ENCODE data around the gene FMN1. TPM values are rescaled to one million over a fixed set of nuclear protein-coding genes. Genes with fewer than 3 reads are reported as not detected.

The FMN1 gene
- total RNA-seq, 1 experiment from 2014 or later, result 2.4 TPM

DNA sequence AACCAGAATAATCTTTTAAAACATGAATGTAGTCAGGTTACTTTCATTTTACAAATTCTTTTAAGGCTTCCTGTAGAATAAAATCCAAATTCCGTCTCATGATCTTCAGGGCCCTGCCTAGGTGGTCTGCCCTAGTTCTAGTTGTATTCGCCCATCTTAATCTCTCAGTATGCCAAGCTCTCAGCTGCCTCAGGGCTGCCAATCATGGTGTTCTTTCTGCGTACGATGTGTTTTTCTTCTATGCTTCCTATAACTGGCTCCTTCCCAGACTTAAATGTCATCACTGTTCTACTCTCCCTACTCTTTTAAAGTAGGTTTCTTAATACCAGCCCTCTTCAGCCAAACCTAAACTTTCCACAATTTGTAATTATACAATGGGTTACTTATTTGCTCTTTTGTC, 369.3 kb downstream of the FMN1 start:
- peak overlapping the region; percentile 95 for H3K27ac ChIP-seq (ENCODE audit: low read length)
- DNase-seq (no peak), ATAC-seq (no peak)
- H3K36me3 ChIP-seq (ENCODE audit: low read depth, low read length), result no peaks in the 10 kb centered on the region
- H3K9ac ChIP-seq (ENCODE audit: low read length), result peak overlapping the region; percentile 54
- no peaks in the 10 kb centered on the region for H4K20me1 ChIP-seq (ENCODE audit: low read length)
- H3K4me1 ChIP-seq (ENCODE audit: insufficient read depth, low read length), result peaks cover 71% of the 10 kb centered on the region
- no peaks in the 10 kb centered on the region for H3K9me3 ChIP-seq (ENCODE audit: low read length)
- intact Hi-C loops (cut with micrococcal nuclease), result loop anchor here (1.0 to 5.0 kb wide), 3 partner anchors 93 to 163 kb away; no protein-coding TSS in a partner anchor
- H3K9me2 ChIP-seq (replicated peaks; ENCODE audit: low read length), result no peaks in the 10 kb centered on the region
- BruUV-seq (replicated peaks), result TSS peak; percentile 87
- peak overlapping the region; percentile 64 for H3K4me2 ChIP-seq (ENCODE audit: low read length)
- H3K4me3 ChIP-seq (ENCODE audit: low read length), result peak overlapping the region; percentile 24; the same call in 1 of the 2 replicates
- ChIA-PET CTCF (interaction anchor here (0.5 to 1.1 kb wide), 3 partner anchors 159 to 176 kb away, joined by 3 read pairs; no protein-coding TSS in a partner anchor), POLR2A (ENCODE audit: unreplicated experiment) (interaction anchor here (0.6 to 0.7 kb wide), 2 partner anchors 49 to 217 kb away, joined by 3 read pairs; no protein-coding TSS in a partner anchor)
- TF ChIP-seq EZH2 (IDR thresholded peaks at IDR 0.05; ENCODE audit: low read length, unreplicated experiment), result no peak
- no peak for TF ChIP-seq EZH2phosphoT487 (IDR thresholded peaks at IDR 0.05; ENCODE audit: borderline replicate concordance, low read length)
- TF ChIP-seq, protein P1, sequence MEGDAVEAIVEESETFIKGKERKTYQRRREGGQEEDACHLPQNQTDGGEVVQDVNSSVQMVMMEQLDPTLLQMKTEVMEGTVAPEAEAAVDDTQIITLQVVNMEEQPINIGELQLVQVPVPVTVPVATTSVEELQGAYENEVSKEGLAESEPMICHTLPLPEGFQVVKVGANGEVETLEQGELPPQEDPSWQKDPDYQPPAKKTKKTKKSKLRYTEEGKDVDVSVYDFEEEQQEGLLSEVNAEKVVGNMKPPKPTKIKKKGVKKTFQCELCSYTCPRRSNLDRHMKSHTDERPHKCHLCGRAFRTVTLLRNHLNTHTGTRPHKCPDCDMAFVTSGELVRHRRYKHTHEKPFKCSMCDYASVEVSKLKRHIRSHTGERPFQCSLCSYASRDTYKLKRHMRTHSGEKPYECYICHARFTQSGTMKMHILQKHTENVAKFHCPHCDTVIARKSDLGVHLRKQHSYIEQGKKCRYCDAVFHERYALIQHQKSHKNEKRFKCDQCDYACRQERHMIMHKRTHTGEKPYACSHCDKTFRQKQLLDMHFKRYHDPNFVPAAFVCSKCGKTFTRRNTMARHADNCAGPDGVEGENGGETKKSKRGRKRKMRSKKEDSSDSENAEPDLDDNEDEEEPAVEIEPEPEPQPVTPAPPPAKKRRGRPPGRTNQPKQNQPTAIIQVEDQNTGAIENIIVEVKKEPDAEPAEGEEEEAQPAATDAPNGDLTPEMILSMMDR (conservative IDR thresholded peaks at IDR 0.05; ENCODE audit: low read depth, low read length), result no peak
- peaks cover 12% of the 10 kb centered on the region for H3F3A ChIP-seq (ENCODE audit: low read length, unreplicated experiment)
- 0 out of 2 replicates have a peak overlapping the region, but pooled peaks have one; percentile 2 for H2AFZ ChIP-seq (ENCODE audit: low read length)
- no peaks in the 10 kb centered on the region for H3K79me2 ChIP-seq (ENCODE audit: low read length)
- no peaks in the 10 kb centered on the region for H3K27me3 ChIP-seq (ENCODE audit: low read length)

DNA sequence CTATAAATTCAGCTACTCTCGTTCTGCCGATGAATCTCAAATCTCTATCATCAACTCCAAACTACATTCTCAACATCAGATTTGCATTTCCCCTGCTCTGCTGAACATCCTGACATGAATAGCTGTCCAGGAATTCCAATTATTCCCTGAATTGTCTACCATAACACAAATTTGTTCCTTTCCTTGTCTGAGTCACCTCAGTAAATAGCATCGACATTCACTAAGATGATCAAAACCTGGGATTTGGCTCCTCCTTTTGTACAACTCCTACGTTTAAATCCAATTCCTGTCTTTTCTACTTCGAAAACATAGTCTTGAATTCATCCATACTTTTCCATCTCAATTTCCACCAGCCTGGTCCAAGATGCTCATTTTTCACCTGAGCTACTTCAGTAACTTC, 369.7 kb downstream of the FMN1 start:
- 0 out of 2 replicates have a peak overlapping the region, but pooled peaks have one; percentile 2 for H2AFZ ChIP-seq (ENCODE audit: low read length)
- H3F3A ChIP-seq (ENCODE audit: low read length, unreplicated experiment), result peaks cover 11% of the 10 kb centered on the region
- no peaks in the 10 kb centered on the region for H3K79me2 ChIP-seq (ENCODE audit: low read length)
- no peak for TF ChIP-seq EZH2 (IDR thresholded peaks at IDR 0.05; ENCODE audit: low read length, unreplicated experiment)
- TF ChIP-seq, protein P1 (conservative IDR thresholded peaks at IDR 0.05; ENCODE audit: low read depth, low read length), result peak; percentile 44; the same call in 1 of the 2 replicates
- no peak for TF ChIP-seq EZH2phosphoT487 (IDR thresholded peaks at IDR 0.05; ENCODE audit: borderline replicate concordance, low read length)
- H4K20me1 ChIP-seq (ENCODE audit: low read length), result no peaks in the 10 kb centered on the region
- POLR2A ChIA-PET (ENCODE audit: unreplicated experiment), result interaction anchor here (0.6 to 0.7 kb wide), 2 partner anchors 49 to 218 kb away, joined by 3 read pairs; no protein-coding TSS in a partner anchor
- no peaks in the 10 kb centered on the region for H3K27me3 ChIP-seq (ENCODE audit: low read length)
- H3K4me1 ChIP-seq (ENCODE audit: insufficient read depth, low read length), result peaks cover 71% of the 10 kb centered on the region
- no peaks in the 10 kb centered on the region for H3K36me3 ChIP-seq (ENCODE audit: low read depth, low read length)
- CTCF ChIA-PET, result interaction anchor here (0.5 to 1.1 kb wide), 3 partner anchors 158 to 176 kb away, joined by 3 read pairs; no protein-coding TSS in a partner anchor
- peak overlapping the region; percentile 64 for H3K4me2 ChIP-seq (ENCODE audit: low read length)
- no TSS peak for BruUV-seq (replicated peaks)
- ATAC-seq (peak; percentile 74), DNase-seq (peak; percentile 97)
- H3K9me3 ChIP-seq (ENCODE audit: low read length), result no peaks in the 10 kb centered on the region
- H3K9me2 ChIP-seq (replicated peaks; ENCODE audit: low read length), result no peaks in the 10 kb centered on the region
- peak overlapping the region; percentile 24; the same call in 1 of the 2 replicates for H3K4me3 ChIP-seq (ENCODE audit: low read length)
- intact Hi-C loops (cut with micrococcal nuclease), result loop anchor here (1.0 to 5.0 kb wide), 3 partner anchors 92 to 162 kb away; no protein-coding TSS in a partner anchor
- peak overlapping the region; percentile 95 for H3K27ac ChIP-seq (ENCODE audit: low read length)
- H3K9ac ChIP-seq (ENCODE audit: low read length), result peak overlapping the region; percentile 54

DNA sequence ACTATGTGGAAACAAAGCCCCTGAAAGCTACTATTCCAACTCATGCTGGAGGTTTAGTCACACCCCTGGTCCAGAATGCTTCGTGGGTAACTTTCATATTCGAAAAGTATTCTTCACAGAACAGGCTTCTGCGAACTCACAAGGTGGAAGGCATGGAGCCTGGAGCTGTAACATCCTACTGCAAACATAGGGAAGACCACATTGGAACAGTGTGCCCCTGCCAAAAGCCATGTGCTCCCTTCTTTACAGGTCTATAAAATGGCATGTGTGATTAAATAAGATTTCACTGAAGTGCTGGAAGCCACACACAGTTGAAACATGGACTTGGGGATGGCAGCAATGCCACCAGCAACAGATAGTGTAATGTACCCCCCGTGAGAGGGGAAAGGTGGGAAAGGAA, 370.8 kb downstream of the FMN1 start:
- Histone ChIP-seq H4K20me1 (ENCODE audit: low read length) (no peaks in the 10 kb centered on the region), H3K27me3 (ENCODE audit: low read length) (no peaks in the 10 kb centered on the region), H3F3A (ENCODE audit: low read length, unreplicated experiment) (peaks cover under 1% of the 10 kb centered on the region), H3K27ac (ENCODE audit: low read length) (peak overlapping the region; percentile 95), H3K9ac (ENCODE audit: low read length) (peak overlapping the region; percentile 51; the same call in 1 of the 2 replicates), H3K9me2 (replicated peaks; ENCODE audit: low read length) (no peaks in the 10 kb centered on the region), H3K36me3 (ENCODE audit: low read depth, low read length) (no peaks in the 10 kb centered on the region), H3K4me3 (ENCODE audit: low read length) (no peak overlapping the region), H3K79me2 (ENCODE audit: low read length) (no peaks in the 10 kb centered on the region), H3K4me2 (ENCODE audit: low read length) (no peak overlapping the region), H2AFZ (ENCODE audit: low read length) (no peak overlapping the region), H3K9me3 (ENCODE audit: low read length) (no peaks in the 10 kb centered on the region), H3K4me1 (ENCODE audit: insufficient read depth, low read length) (peaks cover 70% of the 10 kb centered on the region)
- no peak for ATAC-seq
- BruUV-seq (replicated peaks), result no TSS peak
- CTCF ChIA-PET, result no interaction called here
- TF ChIP-seq, protein P1 (conservative IDR thresholded peaks at IDR 0.05; ENCODE audit: low read depth, low read length), result no peak
- TF ChIP-seq EZH2 (IDR thresholded peaks at IDR 0.05; ENCODE audit: low read length, unreplicated experiment), result no peak
- TF ChIP-seq EZH2phosphoT487 (IDR thresholded peaks at IDR 0.05; ENCODE audit: borderline replicate concordance, low read length), result no peak
- POLR2A ChIA-PET (ENCODE audit: unreplicated experiment), result no interaction called here
- no peak for DNase-seq
- intact Hi-C loops (cut with micrococcal nuclease), result no loop called here

Measured in PC-3 (cell line).